Prostate gland (tissue), 2 donors: Measurements from ENCODE around the gene SIDT1. TPM values are rescaled to one million over a fixed set of nuclear protein-coding genes. Genes with fewer than 3 reads are reported as not detected.

Experiments used
- DNase-seq: peaks from one replicate; pipeline ENCODE4 v3.0.0-alpha.2; 2019; ENCODE audit warnings: low spot score
- H3K27ac ChIP-seq, 2 donors: fragments of 200-600 bp; sonication (generic); 2 replicates each; pipeline ENCODE4 v1.5.1; 2017 to 2019
- H3K27me3 ChIP-seq: fragments of 200-600 bp; sonication (generic); replicated peaks from 2 replicates; pipeline ENCODE4 v1.5.1; 2019; ENCODE audit not compliant: insufficient read depth
- H3K36me3 ChIP-seq, 2 donors: fragments of 200-600 bp; sonication (generic); 1 replicate in 1 of 2; 2 replicates in 1 of 2; pipeline versions ENCODE4 v1.5.1 to v1.8.1; 2017 to 2019
- H3K4me1 ChIP-seq: fragments of 200-600 bp; sonication (generic); replicated peaks from 2 replicates; pipeline ENCODE4 v1.5.1; 2019
- H3K4me3 ChIP-seq, 2 donors: fragments of 200-600 bp; sonication (generic); 2 replicates each; pipeline ENCODE4 v1.5.1; 2017 to 2019
- H3K9me3 ChIP-seq: fragments of 200-600 bp; sonication (generic); 2 replicates; pipeline ENCODE4 v1.5.1; 2017
- CTCF ChIP-seq, 4 experiments: fragments of 200-600 bp in 2 of 4; fragments of 450-650 bp in 2 of 4; sonication (generic) in 2 of 4; IDR thresholded peaks; 1 replicate in 3 of 4; 2 replicates in 1 of 4; pipeline ENCODE4 v1.5.1; 2016 to 2019; ENCODE audit warnings: antibody characterized with exemption in 4 of 4, mild to moderate bottlenecking in 2 of 4, moderate library complexity in 2 of 4
- POLR2A ChIP-seq: fragments of 450-650 bp; IDR thresholded peaks from one replicate; pipeline ENCODE4 v1.6.1; 2016; ENCODE audit warnings: antibody characterized with exemption, mild to moderate bottlenecking
- POLR2AphosphoS5 ChIP-seq: sonication (generic); formaldehyde crosslinking; IDR thresholded peaks from one replicate; pipeline ENCODE4 v1.6.1; 2017; ENCODE audit warnings: antibody characterized with exemption
- WGBS: methylation state at CpG from one replicate; pipeline ENCODE4 v1.1.5; 2018; 5-methylcytosine and 5-hydroxymethylcytosine counted together
- intact Hi-C: fragments of 100-400 bp; cut with DNase I; formaldehyde crosslinking; loops from one replicate; pipeline ENCODE4 v1.14.2; 2022
- total RNA-seq, 2 donors: library from RNA; depleted of rRNA; stranded (reverse); fragments of >200 nt; gene quantifications; one replicate each; pipeline ENCODE4 v1.1.0, GENCODE V29; 2016

SIDT1 gene
- total RNA-seq, 2 donors from 2014 or later = 19.9 to 31.2 TPM

DNA sequence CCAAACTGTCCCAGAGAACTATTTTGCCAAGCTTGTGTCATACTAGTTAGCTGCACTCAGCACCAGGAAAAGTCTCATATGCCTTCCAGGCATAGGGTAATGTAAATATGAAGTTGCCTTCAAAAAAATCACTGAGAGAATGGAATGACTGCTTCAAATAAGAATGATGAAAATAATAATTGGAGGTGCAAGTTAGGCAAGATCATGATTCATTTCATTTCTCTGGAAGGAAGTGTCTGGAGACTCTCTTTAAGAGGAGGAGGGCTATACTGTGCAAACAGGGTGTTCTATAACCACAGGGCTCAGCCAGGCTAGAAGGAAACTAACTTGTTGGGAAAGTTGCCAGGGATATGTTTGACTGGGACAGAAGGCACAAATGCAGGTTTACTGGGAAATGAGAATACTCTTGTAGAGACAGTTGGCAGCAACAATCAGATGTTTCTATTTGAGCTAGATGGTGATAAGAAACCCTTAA is 4.3 kb downstream of the SIDT1 start:
- TF ChIP-seq POLR2AphosphoS5 = peak; percentile 81
- TF ChIP-seq CTCF (IDR thresholded peaks at IDR 0.05) = no peak
- H3K9me3 ChIP-seq = no peaks in the 10 kb centered on the region
- H3K4me1 ChIP-seq = peaks cover 2% of the 10 kb centered on the region
- intact Hi-C loops = no loop called here
- no peaks in the 10 kb centered on the region for H3K27me3 ChIP-seq
- H3K36me3 ChIP-seq = no peaks in the 10 kb centered on the region
- DNase-seq = peak; percentile 89
- peak overlapping the region in 1 of 2 donors; percentile 64 for H3K27ac ChIP-seq
- H3K4me3 ChIP-seq = no peak overlapping the region

- H3K4me1 ChIP-seq = peaks cover 2% of the 10 kb centered on the region
- H3K36me3 ChIP-seq = no peaks in the 10 kb centered on the region
- peak overlapping the region; percentile 57 to 64 for H3K27ac ChIP-seq
- TF ChIP-seq CTCF (IDR thresholded peaks at IDR 0.05) = no peak
- no peaks in the 10 kb centered on the region for H3K27me3 ChIP-seq
- no peak for DNase-seq
- intact Hi-C loops = no loop called here
- no peaks in the 10 kb centered on the region for H3K9me3 ChIP-seq
- no peak overlapping the region for H3K4me3 ChIP-seq
Measured at GRCh38 chr3:113537155-113537554, 4.8 kb downstream of the SIDT1 start.

DNA sequence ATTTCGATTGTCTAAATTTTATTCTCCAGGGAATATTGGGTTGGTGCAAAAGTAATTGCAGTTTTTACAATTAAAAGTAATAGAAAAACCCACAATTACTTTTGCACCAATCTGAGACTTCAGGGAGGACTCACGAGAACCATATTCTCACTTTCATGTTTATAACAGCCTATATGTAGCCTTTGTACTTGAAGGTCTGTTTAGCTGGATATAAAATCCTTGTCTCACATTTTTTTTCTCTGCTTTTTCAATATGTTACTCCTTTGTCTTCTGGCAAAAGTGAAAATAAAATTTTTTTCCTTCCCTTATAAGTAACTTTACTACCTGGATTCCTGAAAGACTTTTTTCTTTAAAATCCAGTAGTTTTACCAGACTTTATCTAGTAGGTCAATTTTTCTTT is 9.2 kb downstream of the SIDT1 start:
- no peak for DNase-seq
- no peak overlapping the region for H3K4me3 ChIP-seq
- intact Hi-C loops = no loop called here
- no peaks in the 10 kb centered on the region for H3K27me3 ChIP-seq
- no peaks in the 10 kb centered on the region for H3K36me3 ChIP-seq
- WGBS = 98% methylated on average over 2 of the region's 2 CpGs
- no peaks in the 10 kb centered on the region for H3K9me3 ChIP-seq
- no peak overlapping the region for H3K27ac ChIP-seq
- H3K4me1 ChIP-seq = peaks cover 2% of the 10 kb centered on the region
- TF ChIP-seq CTCF (IDR thresholded peaks at IDR 0.05) (no peak), POLR2A (no peak), POLR2AphosphoS5 (no peak)

GRCh38 chr3:113545594-113545993 is 13.2 kb downstream of the SIDT1 start:
- WGBS = 88% methylated on average over 1 of the region's 1 CpG
- intact Hi-C loops = no loop called here
- H3K27ac ChIP-seq = no peak overlapping the region
- no peaks in the 10 kb centered on the region for H3K27me3 ChIP-seq
- TF ChIP-seq POLR2A (no peak), POLR2AphosphoS5 (no peak), CTCF (IDR thresholded peaks at IDR 0.05) (no peak)
- no peaks in the 10 kb centered on the region for H3K4me1 ChIP-seq
- H3K4me3 ChIP-seq = no peak overlapping the region
- H3K36me3 ChIP-seq = no peaks in the 10 kb centered on the region
- DNase-seq = no peak
- no peaks in the 10 kb centered on the region for H3K9me3 ChIP-seq

DNA sequence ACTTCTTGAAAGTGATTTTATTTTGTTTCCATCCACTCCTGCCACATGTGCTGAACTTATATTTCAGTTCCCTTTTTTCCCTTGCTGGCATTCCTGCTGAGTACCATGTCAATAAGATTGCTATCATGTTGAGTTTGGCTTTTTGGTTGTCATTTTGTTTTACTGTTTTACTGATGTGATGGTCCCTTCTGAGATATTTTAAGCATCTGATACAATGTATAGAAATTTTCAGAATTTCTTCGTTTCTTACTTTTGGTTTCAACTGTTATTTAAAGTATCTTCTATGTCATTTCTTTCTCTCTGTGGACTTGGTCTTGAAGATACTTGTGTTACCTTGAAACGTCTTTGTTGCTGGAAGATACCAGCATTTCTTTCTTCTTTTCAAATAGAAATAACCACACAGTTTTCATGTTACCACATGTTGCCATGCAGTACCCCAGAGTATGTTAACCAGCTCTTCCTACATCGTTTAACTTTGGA is 14.1 kb downstream of the SIDT1 start:
- intact Hi-C loops = no loop called here
- Histone ChIP-seq H3K4me1 (no peaks in the 10 kb centered on the region), H3K4me3 (no peak overlapping the region), H3K36me3 (no peaks in the 10 kb centered on the region), H3K27ac (no peak overlapping the region), H3K27me3 (no peaks in the 10 kb centered on the region), H3K9me3 (no peaks in the 10 kb centered on the region)
- TF ChIP-seq POLR2AphosphoS5 (no peak), POLR2A (no peak), CTCF (IDR thresholded peaks at IDR 0.05) (no peak)
- WGBS = 44% methylated on average over 3 of the region's 3 CpGs
- no peak for DNase-seq
